ENCODE measurements around the gene MRI1.
"Not testable (repeated sequence)": the region's sequence is repeated elsewhere in the genome, so short reads cannot be mapped to it uniquely, and the experiment has no call there.

MRI1 gene

GRCh38 chr19:13788991-13789390 is 24.7 kb downstream of the MRI1 start:
- no peaks in the 10 kb centered on the region for H3K9me3 ChIP-seq (ENCODE audit: control extremely low read depth in 1 of 5, control insufficient read depth in 4 of 5, insufficient read depth in 2 of 5, low read depth in 1 of 5, low read length in 4 of 5)
- no peaks in the 10 kb centered on the region for H3K27me3 ChIP-seq (replicated peaks in 2 of 5; ENCODE audit: control insufficient read depth in 4 of 5, insufficient read depth in 5 of 5, low read length in 4 of 5)
- H3K4me3 ChIP-seq (ENCODE audit: control insufficient read depth in 1 of 7, extremely low read depth in 1 of 7, insufficient read depth in 4 of 7, low read depth in 2 of 7, low read length in 6 of 7), result no peak overlapping the region
- peak in 2 of 3 donors; percentile 53 to 58 for DNase-seq
- no peak overlapping the region for H3K27ac ChIP-seq (ENCODE audit: insufficient read depth in 1 of 2, low read depth in 1 of 2, low read length in 2 of 2, poor library complexity in 1 of 2, severe bottlenecking in 2 of 2)
- 49% methylated on average over 5 of the region's 8 CpGs for WGBS (ENCODE audit: insufficient coverage)
- peaks cover 2 to 45% (median 37%) of the 10 kb centered on the region in 4 experiments for H3K4me1 ChIP-seq (ENCODE audit: control extremely low read depth in 1 of 4, control insufficient read depth in 4 of 4, insufficient read depth in 4 of 4, low read length in 3 of 4)
- POLR2A ChIA-PET, result interaction anchor here (2.2 kb wide), 1 partner anchor 46 kb away, joined by 16 read pairs; no protein-coding TSS in a partner anchor
- CTCF ChIA-PET, result interaction anchor here (1.2 to 3.7 kb wide), 8 partner anchors 10 to 77 kb away, joined by 4 to 14 read pairs (median 7); no protein-coding TSS in a partner anchor
- H3K36me3 ChIP-seq (ENCODE audit: control insufficient read depth in 4 of 4, insufficient read depth in 4 of 4, low read length in 3 of 4), result no peaks in the 10 kb centered on the region

- ChIA-PET POLR2A (no interaction called here), CTCF (no interaction called here)
Observed at GRCh38 chr19:13790354-13790753, 26.0 kb downstream of the MRI1 start.

GRCh38 chr19:13793317-13793716 is 29.0 kb downstream of the MRI1 start:
- H3K4me1 ChIP-seq (ENCODE audit: control extremely low read depth in 1 of 4, control insufficient read depth in 4 of 4, insufficient read depth in 4 of 4, low read length in 3 of 4), result peaks cover 13 to 55% (median 37%) of the 10 kb centered on the region in 4 experiments
- H3K4me3 ChIP-seq (ENCODE audit: control insufficient read depth in 1 of 7, extremely low read depth in 1 of 7, insufficient read depth in 4 of 7, low read depth in 2 of 7, low read length in 6 of 7); DNase-seq; POLR2A ChIA-PET; H3K9me3 ChIP-seq (ENCODE audit: control extremely low read depth in 1 of 5, control insufficient read depth in 4 of 5, insufficient read depth in 2 of 5, low read depth in 1 of 5, low read length in 4 of 5); H3K27ac ChIP-seq (ENCODE audit: insufficient read depth in 1 of 2, low read depth in 1 of 2, low read length in 2 of 2, poor library complexity in 1 of 2, severe bottlenecking in 2 of 2); H3K36me3 ChIP-seq (ENCODE audit: control insufficient read depth in 4 of 4, insufficient read depth in 4 of 4, low read length in 3 of 4); H3K27me3 ChIP-seq (replicated peaks in 2 of 5; ENCODE audit: control insufficient read depth in 4 of 5, insufficient read depth in 5 of 5, low read length in 4 of 5): not testable (repeated sequence)
- CTCF ChIA-PET, result interaction anchor here (0.6 to 3.7 kb wide), 4 partner anchors 9 to 45 kb away, joined by 3 to 11 read pairs (median 6); partner anchors contain the start of gene C19orf53
- 95% methylated on average over 4 of the region's 9 CpGs for WGBS (ENCODE audit: insufficient coverage)

More at GRCh38 chr19:13790354-13790753, 26.0 kb downstream of the MRI1 start:
- Histone ChIP-seq H3K27me3 (replicated peaks in 2 of 5; ENCODE audit: control insufficient read depth in 4 of 5, insufficient read depth in 5 of 5, low read length in 4 of 5) (no peaks in the 10 kb centered on the region), H3K9me3 (ENCODE audit: control extremely low read depth in 1 of 5, control insufficient read depth in 4 of 5, insufficient read depth in 2 of 5, low read depth in 1 of 5, low read length in 4 of 5) (no peaks in the 10 kb centered on the region), H3K4me3 (ENCODE audit: control insufficient read depth in 1 of 7, extremely low read depth in 1 of 7, insufficient read depth in 4 of 7, low read depth in 2 of 7, low read length in 6 of 7) (no peak overlapping the region), H3K27ac (ENCODE audit: insufficient read depth in 1 of 2, low read depth in 1 of 2, low read length in 2 of 2, poor library complexity in 1 of 2, severe bottlenecking in 2 of 2) (no peak overlapping the region), H3K4me1 (ENCODE audit: control extremely low read depth in 1 of 4, control insufficient read depth in 4 of 4, insufficient read depth in 4 of 4, low read length in 3 of 4) (peaks cover 2 to 48% (median 37%) of the 10 kb centered on the region in 4 experiments), H3K36me3 (ENCODE audit: control insufficient read depth in 4 of 4, insufficient read depth in 4 of 4, low read length in 3 of 4) (no peaks in the 10 kb centered on the region)
- 83% methylated on average over 1 of the region's 8 CpGs for WGBS (ENCODE audit: insufficient coverage)
- DNase-seq, result peak in 2 of 3 donors; percentile 63 to 70

- 0% methylated on average over 1 of the region's 8 CpGs for WGBS (ENCODE audit: insufficient coverage)
- Histone ChIP-seq H3K9me3 (ENCODE audit: control extremely low read depth in 1 of 5, control insufficient read depth in 4 of 5, insufficient read depth in 2 of 5, low read depth in 1 of 5, low read length in 4 of 5) (no peaks in the 10 kb centered on the region), H3K27me3 (replicated peaks in 2 of 5; ENCODE audit: control insufficient read depth in 4 of 5, insufficient read depth in 5 of 5, low read length in 4 of 5) (no peaks in the 10 kb centered on the region), H3K4me3 (ENCODE audit: control insufficient read depth in 1 of 7, extremely low read depth in 1 of 7, insufficient read depth in 4 of 7, low read depth in 2 of 7, low read length in 6 of 7) (peak overlapping the region; percentile 66 to 94 (median 81)), H3K4me1 (ENCODE audit: control extremely low read depth in 1 of 4, control insufficient read depth in 4 of 4, insufficient read depth in 4 of 4, low read length in 3 of 4) (peaks cover 10 to 46% (median 28%) of the 10 kb centered on the region in 4 experiments), H3K27ac (ENCODE audit: insufficient read depth in 1 of 2, low read depth in 1 of 2, low read length in 2 of 2, poor library complexity in 1 of 2, severe bottlenecking in 2 of 2) (peak overlapping the region in 1 of 2 experiments; percentile 86), H3K36me3 (ENCODE audit: control insufficient read depth in 4 of 4, insufficient read depth in 4 of 4, low read length in 3 of 4) (no peaks in the 10 kb centered on the region)
- CTCF ChIA-PET, result interaction anchor here (1.1 to 3.7 kb wide), 4 partner anchors 7 to 20 kb away, joined by 3 to 11 read pairs (median 6); partner anchors contain the start of gene C19orf53
- POLR2A ChIA-PET, result interaction anchor here (1.8 to 3.0 kb wide), 2 partner anchors 42 to 68 kb away, joined by 10 to 14 read pairs; no protein-coding TSS in a partner anchor
- peak; percentile 37 to 78 (median 71) for DNase-seq
Observed at GRCh38 chr19:13794398-13794756, 30.1 kb downstream of the MRI1 start.

GRCh38 chr19:13794757-13795589 is 30.7 kb downstream of the MRI1 start, which contains the start of gene ZSWIM4:
ZSWIM4 (plus strand) TSS chr19:13795443; CDS start chr19:13795649, 206 bp downstream.
- Histone ChIP-seq H3K9me3 (ENCODE audit: control extremely low read depth in 1 of 5, control insufficient read depth in 4 of 5, insufficient read depth in 2 of 5, low read depth in 1 of 5, low read length in 4 of 5) (no peaks in the 10 kb centered on the region), H3K4me1 (ENCODE audit: control extremely low read depth in 1 of 4, control insufficient read depth in 4 of 4, insufficient read depth in 4 of 4, low read length in 3 of 4) (peaks cover 10 to 40% (median 26%) of the 10 kb centered on the region in 4 experiments), H3K36me3 (ENCODE audit: control insufficient read depth in 4 of 4, insufficient read depth in 4 of 4, low read length in 3 of 4) (no peaks in the 10 kb centered on the region), H3K27me3 (replicated peaks in 2 of 5; ENCODE audit: control insufficient read depth in 4 of 5, insufficient read depth in 5 of 5, low read length in 4 of 5) (no peaks in the 10 kb centered on the region), H3K4me3 (ENCODE audit: control insufficient read depth in 1 of 7, extremely low read depth in 1 of 7, insufficient read depth in 4 of 7, low read depth in 2 of 7, low read length in 6 of 7) (peak within 1 kb of the TSS; percentile 70 to 94 (median 81)), H3K27ac (ENCODE audit: insufficient read depth in 1 of 2, low read depth in 1 of 2, low read length in 2 of 2, poor library complexity in 1 of 2, severe bottlenecking in 2 of 2) (peak within 1 kb of the TSS; percentile 50 to 86)
- DNase-seq, result peak; percentile 98 to 99 (median 99)
- POLR2A ChIA-PET, result interaction anchor here (0.6 to 3.0 kb wide), 8 partner anchors 10 to 68 kb away, joined by 3 to 14 read pairs (median 4); no protein-coding TSS in a partner anchor
- CTCF ChIA-PET, result interaction anchor here (0.7 to 3.7 kb wide), 4 partner anchors 8 to 44 kb away, joined by 3 to 11 read pairs (median 6); no protein-coding TSS in a partner anchor
- under 1% methylated on average over 58 of the region's 71 CpGs for WGBS (ENCODE audit: insufficient coverage)

GRCh38 chr19:13795595-13796300 is 31.4 kb downstream of the MRI1 start:
- WGBS (ENCODE audit: insufficient coverage), result 1% methylated on average over 41 of the region's 42 CpGs
- peak in 2 of 3 donors; percentile 28 to 35 for DNase-seq
- Histone ChIP-seq H3K36me3 (ENCODE audit: control insufficient read depth in 4 of 4, insufficient read depth in 4 of 4, low read length in 3 of 4) (no peaks in the 10 kb centered on the region), H3K27ac (ENCODE audit: insufficient read depth in 1 of 2, low read depth in 1 of 2, low read length in 2 of 2, poor library complexity in 1 of 2, severe bottlenecking in 2 of 2) (peak overlapping the region; percentile 50 to 86), H3K9me3 (ENCODE audit: control extremely low read depth in 1 of 5, control insufficient read depth in 4 of 5, insufficient read depth in 2 of 5, low read depth in 1 of 5, low read length in 4 of 5) (no peaks in the 10 kb centered on the region), H3K4me3 (ENCODE audit: control insufficient read depth in 1 of 7, extremely low read depth in 1 of 7, insufficient read depth in 4 of 7, low read depth in 2 of 7, low read length in 6 of 7) (peak overlapping the region; percentile 58 to 94 (median 81)), H3K4me1 (ENCODE audit: control extremely low read depth in 1 of 4, control insufficient read depth in 4 of 4, insufficient read depth in 4 of 4, low read length in 3 of 4) (peaks cover 10 to 35% (median 25%) of the 10 kb centered on the region in 4 experiments), H3K27me3 (replicated peaks in 2 of 5; ENCODE audit: control insufficient read depth in 4 of 5, insufficient read depth in 5 of 5, low read length in 4 of 5) (no peaks in the 10 kb centered on the region)
- ChIA-PET CTCF (interaction anchor here (0.7 to 3.7 kb wide), 4 partner anchors 12 to 199 kb away, joined by 3 to 11 read pairs (median 3); no protein-coding TSS in a partner anchor), POLR2A (interaction anchor here (0.7 to 3.0 kb wide), 10 partner anchors 11 to 67 kb away, joined by 3 to 14 read pairs (median 4); a partner anchor contains a TSS)

Data from common myeloid progenitor, CD34-positive (primary cell).